Astrocyte of the cerebellum (primary cell): ENCODE data around the gene PARK7.

Experiments
- DNase-seq: peaks from one replicate; pipeline ENCODE4 v3.0.0-alpha.2; 2011; ENCODE audit warnings: low read depth
- H3K4me3 ChIP-seq: 2 replicates; pipeline ENCODE4 v1.5.1; 2011; ENCODE audit warnings: mild to moderate bottlenecking, low read depth, low read length, moderate library complexity
- in situ Hi-C: cut with HindIII; loops from 2 replicates; pipeline ENCODE4 v1.10.0; 2017; ENCODE audit warnings: low sequenced_read_pairs
- TF ChIP-seq, protein P1 (sequence below): IDR thresholded peaks from 2 replicates; pipeline ENCODE4 v1.5.1; 2012; ENCODE audit warnings: low read length, low read depth, moderate library complexity, mild to moderate bottlenecking; ENCODE audit errors: missing control alignments

Gene PARK7

DNA sequence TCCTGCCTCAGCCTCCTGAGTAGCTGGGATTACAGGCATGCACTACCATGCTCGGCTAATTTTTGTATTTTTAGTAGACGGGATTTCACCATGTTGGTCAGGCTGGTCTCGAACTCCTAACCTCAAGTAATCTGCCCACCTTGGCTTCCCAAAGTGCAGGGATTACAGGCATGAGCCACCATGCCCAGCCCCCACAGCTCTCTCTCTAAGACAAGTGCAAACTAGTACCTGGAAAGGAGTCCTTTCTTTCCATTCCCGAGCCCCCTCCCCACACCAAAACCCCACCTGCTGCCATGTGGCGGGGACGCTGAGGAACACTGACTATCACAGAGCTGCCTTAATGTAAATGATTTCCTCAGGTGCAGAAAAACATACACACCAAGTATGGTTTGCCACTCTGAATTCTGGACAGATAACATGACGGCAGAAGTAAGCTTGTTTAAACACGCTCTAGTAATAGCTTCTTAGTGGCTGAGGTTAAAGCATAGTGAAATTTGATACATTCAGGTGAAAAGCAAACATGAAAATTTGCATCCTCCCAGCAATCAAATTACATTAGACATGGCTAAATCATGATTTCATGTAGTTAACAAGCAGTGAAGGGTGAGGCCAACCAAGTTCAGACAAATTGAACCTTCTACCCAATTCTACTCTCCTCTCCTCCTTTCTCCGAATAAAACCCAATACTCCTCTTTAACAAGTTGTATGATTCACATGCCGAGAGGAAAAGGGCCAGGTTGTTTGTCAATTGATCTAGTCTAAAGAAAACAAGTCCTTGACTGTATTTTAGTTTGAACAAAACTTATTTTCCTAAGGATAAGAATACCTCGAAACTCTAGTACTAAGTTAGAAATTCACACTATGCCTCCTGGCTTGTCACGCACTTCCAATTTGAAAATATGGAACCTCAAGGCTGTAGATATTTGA, 44.8 kb downstream of the PARK7 start:
- no peak for DNase-seq
- TF ChIP-seq, protein P1, sequence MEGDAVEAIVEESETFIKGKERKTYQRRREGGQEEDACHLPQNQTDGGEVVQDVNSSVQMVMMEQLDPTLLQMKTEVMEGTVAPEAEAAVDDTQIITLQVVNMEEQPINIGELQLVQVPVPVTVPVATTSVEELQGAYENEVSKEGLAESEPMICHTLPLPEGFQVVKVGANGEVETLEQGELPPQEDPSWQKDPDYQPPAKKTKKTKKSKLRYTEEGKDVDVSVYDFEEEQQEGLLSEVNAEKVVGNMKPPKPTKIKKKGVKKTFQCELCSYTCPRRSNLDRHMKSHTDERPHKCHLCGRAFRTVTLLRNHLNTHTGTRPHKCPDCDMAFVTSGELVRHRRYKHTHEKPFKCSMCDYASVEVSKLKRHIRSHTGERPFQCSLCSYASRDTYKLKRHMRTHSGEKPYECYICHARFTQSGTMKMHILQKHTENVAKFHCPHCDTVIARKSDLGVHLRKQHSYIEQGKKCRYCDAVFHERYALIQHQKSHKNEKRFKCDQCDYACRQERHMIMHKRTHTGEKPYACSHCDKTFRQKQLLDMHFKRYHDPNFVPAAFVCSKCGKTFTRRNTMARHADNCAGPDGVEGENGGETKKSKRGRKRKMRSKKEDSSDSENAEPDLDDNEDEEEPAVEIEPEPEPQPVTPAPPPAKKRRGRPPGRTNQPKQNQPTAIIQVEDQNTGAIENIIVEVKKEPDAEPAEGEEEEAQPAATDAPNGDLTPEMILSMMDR = no peak
- in situ Hi-C loops = loop anchor here (25.0 kb wide), 1 partner anchor 94 kb away; no protein-coding TSS in a partner anchor
- H3K4me3 ChIP-seq = no peak overlapping the region

DNA sequence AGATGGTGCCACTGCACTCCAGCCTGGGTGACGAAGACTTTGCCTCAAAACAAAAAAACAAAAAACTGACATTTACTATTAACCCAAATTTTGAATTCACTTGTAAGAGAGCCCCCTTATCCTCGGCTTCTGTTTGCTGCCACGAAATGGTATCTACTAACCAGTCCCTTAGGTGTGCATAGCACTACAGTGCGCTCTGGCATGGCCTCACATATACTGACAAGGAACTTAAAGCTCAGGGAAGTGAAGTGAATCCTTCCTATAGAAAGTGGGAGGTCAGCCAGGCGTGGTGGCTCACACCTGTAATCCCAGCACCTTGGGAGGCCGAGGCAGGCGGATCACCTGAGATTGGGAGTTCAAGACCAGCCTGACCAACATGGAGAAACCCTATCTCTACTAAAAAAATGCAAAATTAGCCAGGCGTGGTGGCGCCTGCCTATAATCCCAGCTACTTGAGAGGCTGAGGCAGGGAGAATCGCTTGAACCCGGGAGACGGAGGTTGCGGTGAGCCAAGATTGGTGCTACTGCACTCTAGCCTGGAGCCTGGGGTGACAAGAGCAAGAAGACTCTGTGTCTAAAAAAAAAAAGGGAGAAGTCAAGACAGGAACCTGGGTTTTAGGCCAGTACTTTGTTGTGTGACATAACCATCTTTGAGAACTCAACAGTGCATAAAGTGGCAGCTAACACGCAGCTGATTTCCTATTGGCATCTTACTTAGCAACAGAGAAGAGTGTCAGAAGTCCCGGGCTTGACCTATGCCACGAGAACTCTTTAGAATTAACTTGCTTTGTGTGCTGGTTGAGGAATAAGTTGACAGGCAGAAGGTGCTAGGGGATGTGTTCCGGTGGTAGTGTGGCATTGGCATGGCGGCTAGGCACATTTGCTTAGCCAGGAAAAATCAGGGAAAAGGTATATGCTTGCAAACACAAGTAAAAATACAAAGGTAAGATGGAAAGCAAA, 47.8 kb downstream of the PARK7 start:
- in situ Hi-C loops = loop anchor here (25.0 kb wide), 1 partner anchor 97 kb away; no protein-coding TSS in a partner anchor
- TF ChIP-seq, protein P1 = no peak
- DNase-seq = no peak
- no peak overlapping the region for H3K4me3 ChIP-seq

DNA sequence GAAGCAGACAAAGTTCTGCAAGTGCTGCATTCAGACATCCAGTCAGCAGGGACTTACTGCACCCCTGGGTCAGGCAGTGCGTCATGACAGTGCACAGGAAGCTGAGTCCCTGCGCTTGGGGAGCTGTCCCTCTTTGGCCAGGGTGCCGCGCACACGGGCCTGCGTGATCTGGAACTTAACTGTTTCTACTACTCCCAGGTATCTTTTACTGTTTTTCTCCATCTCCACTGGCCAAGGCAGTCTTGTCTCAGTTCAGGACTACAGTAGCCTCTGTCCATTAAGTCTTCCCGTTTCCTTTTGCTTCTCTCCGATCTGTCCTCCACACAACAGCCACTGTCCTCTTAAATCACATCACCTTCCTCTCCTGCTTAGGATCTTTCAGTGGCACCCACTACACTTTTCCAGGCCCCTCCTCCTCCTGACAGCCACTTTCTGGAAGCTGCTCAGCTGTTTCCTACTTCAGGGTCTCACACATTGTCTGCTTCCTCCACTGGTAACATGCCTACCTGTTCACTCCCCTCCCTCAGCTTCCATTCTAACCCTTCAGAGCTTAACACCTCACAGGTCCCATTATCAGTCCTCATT, 48.7 kb downstream of the PARK7 start:
- TF ChIP-seq, protein P1 = no peak
- no peak overlapping the region for H3K4me3 ChIP-seq
- in situ Hi-C loops = loop anchor here (25.0 kb wide), 1 partner anchor 98 kb away; no protein-coding TSS in a partner anchor
- no peak for DNase-seq

DNA sequence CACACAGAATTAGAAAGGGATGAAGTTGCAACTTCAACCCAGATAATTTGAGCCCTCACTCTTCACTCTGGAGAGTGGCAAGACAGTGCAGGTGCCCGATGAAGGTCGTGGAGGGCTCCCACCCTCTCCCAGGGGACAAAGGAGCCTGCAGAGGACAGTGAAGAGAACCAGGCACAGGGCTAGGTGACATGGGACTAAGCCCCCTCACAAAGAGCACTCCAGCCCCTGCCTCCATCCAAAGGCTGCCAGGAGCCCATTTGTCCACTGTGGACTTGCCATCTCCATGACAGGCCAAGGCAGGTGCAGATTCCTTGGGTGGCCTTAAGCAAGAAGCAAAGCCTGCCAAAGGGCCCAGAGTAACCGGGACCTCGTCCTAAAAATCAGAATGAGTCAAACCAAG, 49.5 kb downstream of the PARK7 start:
- H3K4me3 ChIP-seq = no peak overlapping the region
- no peak for DNase-seq
- in situ Hi-C loops = loop anchor here (25.0 kb wide), 1 partner anchor 99 kb away; no protein-coding TSS in a partner anchor
- TF ChIP-seq, protein P1 = no peak

DNA sequence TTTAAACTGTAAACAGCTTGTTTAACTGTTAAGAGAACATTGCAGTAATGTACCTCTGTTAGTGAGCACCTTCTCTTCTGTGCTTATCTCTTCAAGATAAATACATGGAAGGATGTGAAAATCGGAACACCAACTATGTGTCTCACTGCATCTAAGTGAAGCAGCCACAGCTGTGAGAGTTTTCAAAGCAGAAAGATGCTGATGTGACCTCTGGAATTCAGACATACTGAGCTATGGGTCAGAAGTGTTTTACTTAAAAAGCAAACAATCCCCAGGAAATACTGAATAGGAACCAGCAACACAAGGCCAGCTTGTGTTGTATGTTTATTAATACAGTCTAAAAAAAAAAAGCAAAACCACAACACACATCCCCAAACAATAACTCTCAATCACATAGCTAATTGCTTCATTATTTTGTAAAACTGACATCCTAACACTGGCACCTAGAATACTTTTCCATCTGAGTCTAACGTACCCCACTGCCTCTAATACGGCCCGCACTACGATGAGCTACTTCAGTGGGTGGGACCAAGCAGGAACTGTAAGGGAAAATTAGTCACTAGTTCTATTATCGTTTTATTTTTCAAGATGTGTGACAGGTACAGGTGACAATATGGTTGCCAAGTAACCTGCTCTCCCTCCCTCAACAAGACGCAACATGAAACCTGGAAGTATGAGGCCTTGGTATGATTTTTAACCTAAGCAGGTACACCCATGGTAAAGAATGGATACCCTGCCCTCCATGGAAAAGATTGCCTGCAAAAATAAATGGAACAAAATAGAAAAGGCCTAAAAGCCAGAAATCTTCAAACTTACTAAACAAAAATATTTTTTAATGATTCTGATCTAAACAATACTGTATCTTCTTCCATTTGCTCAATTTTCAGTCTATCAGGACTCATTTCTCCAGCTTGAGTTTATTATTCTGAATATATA, 50.7 kb downstream of the PARK7 start:
- in situ Hi-C loops = loop anchor here (25.0 kb wide), 1 partner anchor 100 kb away; no protein-coding TSS in a partner anchor
- no peak overlapping the region for H3K4me3 ChIP-seq
- no peak for DNase-seq
- TF ChIP-seq, protein P1 = no peak
